ENCODE results near the gene STX16.

- TF ChIP-seq POLR2A (IDR thresholded peaks at IDR 0.05; ENCODE audit: low read depth, low read length), result no peak
- no peak for TF ChIP-seq TAF1 (IDR thresholded peaks at IDR 0.05; ENCODE audit: borderline replicate concordance, low read depth, low read length)
- TF ChIP-seq POLR2AphosphoS5 (IDR thresholded peaks at IDR 0.05; ENCODE audit: low read depth, low read length), result no peak
Observed at GRCh38 chr20:58700121-58700821, 49.2 kb downstream of the STX16 start.

Measured in GM12892 (cell line).